Activated T-cell treated with anti-CD3 and anti-CD28 coated beads for 24 hours (primary cell): ENCODE data around the gene OR5K2.

ENCODE experiments used
- DNase-seq: peaks from one replicate; pipeline ENCODE4 v3.0.0-alpha.2; 2020; ENCODE audit warnings: low read depth

OR5K2 gene

GRCh38 chr3:98522544-98523281 lies 25.2 kb downstream of the OR5K2 start, which contains the start of gene CLDND1:
Gene CLDND1 (minus strand): TSS chr3:98522902. CDS start chr3:98521424, 1,478 bp downstream.
- peak; percentile 92 for DNase-seq

- DNase-seq = no peak
These were observed 28.0 kb downstream of the OR5K2 start for GRCh38 chr3:98525494-98525893.

- DNase-seq = no peak
These were observed 31.2 kb downstream of the OR5K2 start for GRCh38 chr3:98528474-98529346.

- no peak for DNase-seq
These were observed 32.5 kb downstream of the OR5K2 start for GRCh38 chr3:98529856-98530459.

GRCh38 chr3:98530676-98531075 lies 33.2 kb downstream of the OR5K2 start:
- no peak for DNase-seq

- no peak for DNase-seq
These were observed 34.3 kb downstream of the OR5K2 start, which contains the start of gene GPR15 for GRCh38 chr3:98531622-98532274. Gene GPR15 (plus strand): TSS chr3:98531978. CDS start chr3:98532034, 56 bp downstream.

GRCh38 chr3:98532275-98532637 lies 34.8 kb downstream of the OR5K2 start:
- DNase-seq = no peak

- no peak for DNase-seq
These were observed 35.5 kb downstream of the OR5K2 start for GRCh38 chr3:98532709-98533571.

- no peak for DNase-seq
These were observed 36.7 kb downstream of the OR5K2 start for GRCh38 chr3:98534168-98534567.

GRCh38 chr3:98534734-98535133 lies 37.3 kb downstream of the OR5K2 start:
- DNase-seq = no peak

- no peak for DNase-seq
These were observed 39.1 kb downstream of the OR5K2 start for GRCh38 chr3:98536456-98537017.

- DNase-seq = no peak
These were observed 42.9 kb downstream of the OR5K2 start for GRCh38 chr3:98540346-98540745.

- no peak for DNase-seq
These were observed 44.2 kb downstream of the OR5K2 start for GRCh38 chr3:98541695-98542094.

- no peak for DNase-seq
These were observed 45.1 kb downstream of the OR5K2 start for GRCh38 chr3:98542623-98543022.

GRCh38 chr3:98545940-98546339 lies 48.5 kb downstream of the OR5K2 start:
- no peak for DNase-seq
